ENCODE results near the gene CCNF. TPM values are rescaled to one million over a fixed set of nuclear protein-coding genes. Genes with fewer than 3 reads are reported as not detected.

Gene CCNF
- total and polyA plus RNA-seq, 4 donors = 0.88 to 46.3 (median 1.8) TPM

GRCh38 chr16:2466667-2467527 is 37.6 kb downstream of the CCNF start:
- Histone ChIP-seq H3K9ac (ENCODE audit: low read depth in 1 of 2, low read length in 2 of 2) (no peak overlapping the region), H3K27ac (ENCODE audit: low read depth in 1 of 2, low read length in 2 of 2) (no peak overlapping the region), H3K4me1 (ENCODE audit: control insufficient read depth in 4 of 4, insufficient read depth in 4 of 4, low read length in 3 of 4) (peaks cover 23 to 44% (median 31%) of the 10 kb centered on the region in 4 donors), H3K9me3 (ENCODE audit: control insufficient read depth in 4 of 4, low read length in 3 of 4) (no peaks in the 10 kb centered on the region), H3K4me3 (ENCODE audit: low read depth in 1 of 3, low read length in 3 of 3) (peak overlapping the region in 1 of 3 donors; percentile 51), H3K27me3 (ENCODE audit: control insufficient read depth in 4 of 4, insufficient read depth in 4 of 4, low read length in 3 of 4) (no peaks in the 10 kb centered on the region), H3K36me3 (ENCODE audit: control insufficient read depth in 4 of 4, insufficient read depth in 3 of 4, low read depth in 1 of 4, low read length in 3 of 4) (no peaks in the 10 kb centered on the region)
- WGBS = 83% methylated on average over 29 of the region's 29 CpGs
- no peak for DNase-seq (ENCODE audit: low spot score)
- no peak for TF ChIP-seq ATF3 (IDR thresholded peaks at IDR 0.05)
- no peak for TF ChIP-seq ZBTB33 (IDR thresholded peaks at IDR 0.05)
- TF ChIP-seq YY1 (IDR thresholded peaks at IDR 0.05) = no peak
- TF ChIP-seq HNF4A (conservative IDR thresholded peaks at IDR 0.05) = no peak
- TF ChIP-seq RAD21 (IDR thresholded peaks at IDR 0.05) = no peak
- TF ChIP-seq EGR1 (IDR thresholded peaks at IDR 0.05; ENCODE audit: low read depth in 2 of 2) = no peak
- TF ChIP-seq JUND (IDR thresholded peaks at IDR 0.05) = no peak
- no peak for TF ChIP-seq CTCF (IDR thresholded peaks at IDR 0.05; ENCODE audit: low read depth, low read length, missing input control)
- TF ChIP-seq MAX (IDR thresholded peaks at IDR 0.05) = no peak
- TF ChIP-seq FOXA2 (IDR thresholded peaks at IDR 0.05) = no peak
- no peak for TF ChIP-seq TAF1 (conservative IDR thresholded peaks at IDR 0.05)
- no peak for TF ChIP-seq RXRA (IDR thresholded peaks at IDR 0.05)

GRCh38 chr16:2467528-2468232 is 38.4 kb downstream of the CCNF start:
- H3K4me3 ChIP-seq (ENCODE audit: low read depth in 1 of 3, low read length in 3 of 3) = peak overlapping the region in 2 of 3 donors; percentile 11 to 51
- no peaks in the 10 kb centered on the region for H3K9me3 ChIP-seq (ENCODE audit: control insufficient read depth in 4 of 4, low read length in 3 of 4)
- no peak overlapping the region for H3K9ac ChIP-seq (ENCODE audit: low read depth in 1 of 2, low read length in 2 of 2)
- TF ChIP-seq FOXA1 (IDR thresholded peaks at IDR 0.05) = no peak
- TF ChIP-seq EGR1 (IDR thresholded peaks at IDR 0.05; ENCODE audit: low read depth in 2 of 2) = no peak
- no peak for TF ChIP-seq ATF3 (IDR thresholded peaks at IDR 0.05)
- no peak for TF ChIP-seq HNF4A (conservative IDR thresholded peaks at IDR 0.05)
- no peak for TF ChIP-seq GABPA (IDR thresholded peaks at IDR 0.05 in 1 of 2, conservative IDR thresholded peaks at IDR 0.05 in 1 of 2)
- no peak for TF ChIP-seq REST (IDR thresholded peaks at IDR 0.05)
- TF ChIP-seq CTCF (IDR thresholded peaks at IDR 0.05; ENCODE audit: low read depth, low read length, missing input control) = no peak
- no peak for TF ChIP-seq JUND (IDR thresholded peaks at IDR 0.05)
- TF ChIP-seq FOXA2 (IDR thresholded peaks at IDR 0.05) = no peak
- peak overlapping the region in 1 of 2 donors; percentile 35 for H3K27ac ChIP-seq (ENCODE audit: low read depth in 1 of 2, low read length in 2 of 2)
- WGBS = 2% methylated on average over 80 of the region's 80 CpGs
- H3K4me1 ChIP-seq (ENCODE audit: control insufficient read depth in 4 of 4, insufficient read depth in 4 of 4, low read length in 3 of 4) = peaks cover 31 to 51% (median 38%) of the 10 kb centered on the region in 4 donors
- no peak for DNase-seq (ENCODE audit: low spot score)
- no peaks in the 10 kb centered on the region for H3K36me3 ChIP-seq (ENCODE audit: control insufficient read depth in 4 of 4, insufficient read depth in 3 of 4, low read depth in 1 of 4, low read length in 3 of 4)
- H3K27me3 ChIP-seq (ENCODE audit: control insufficient read depth in 4 of 4, insufficient read depth in 4 of 4, low read length in 3 of 4) = no peaks in the 10 kb centered on the region
